ENCODE data around the gene ST8SIA6.

ST8SIA6 gene

GRCh38 chr10:17387861-17388503 lies 66.4 kb downstream of the ST8SIA6 start:
- Histone ChIP-seq H3K4me3 (ENCODE audit: low read length) (no peak overlapping the region), H3K36me3 (ENCODE audit: control insufficient read depth, insufficient read depth, low read length) (no peaks in the 10 kb centered on the region), H3K9me3 (ENCODE audit: control insufficient read depth, low read length) (no peaks in the 10 kb centered on the region), H3K27me3 (ENCODE audit: control insufficient read depth, insufficient read depth, low read length) (no peaks in the 10 kb centered on the region), H3K4me1 (ENCODE audit: control insufficient read depth, insufficient read depth, low read length) (no peaks in the 10 kb centered on the region), H3K9ac (ENCODE audit: low read length) (no peak overlapping the region)

DNA sequence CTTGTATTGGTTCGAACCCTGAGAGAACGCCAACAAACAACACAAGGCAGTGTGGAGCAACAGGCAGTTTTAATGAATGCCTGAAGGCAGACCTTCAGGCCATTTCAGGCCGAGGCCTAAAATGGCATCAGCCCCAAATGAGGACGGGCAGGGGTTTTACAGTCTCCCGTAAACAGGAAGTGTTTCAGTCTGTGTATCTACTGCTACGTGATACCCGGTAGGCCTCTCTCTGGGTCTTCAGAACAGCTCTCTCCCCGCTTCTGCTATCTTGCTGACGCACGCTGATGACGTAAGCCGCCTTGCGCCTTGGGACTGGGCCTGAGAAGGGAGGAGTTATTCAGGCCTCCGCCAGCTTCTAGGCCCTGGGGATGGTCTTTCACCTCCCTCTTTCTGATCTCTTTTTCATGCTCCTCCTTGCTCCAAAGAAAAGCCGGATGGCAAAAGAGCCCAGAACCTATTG lies 67.7 kb downstream of the ST8SIA6 start:
- no peaks in the 10 kb centered on the region for H3K4me1 ChIP-seq (ENCODE audit: control insufficient read depth, insufficient read depth, low read length)
- H3K4me3 ChIP-seq (ENCODE audit: low read length): no peak overlapping the region
- H3K9ac ChIP-seq (ENCODE audit: low read length): no peak overlapping the region
- H3K27me3 ChIP-seq (ENCODE audit: control insufficient read depth, insufficient read depth, low read length): no peaks in the 10 kb centered on the region
- no peaks in the 10 kb centered on the region for H3K9me3 ChIP-seq (ENCODE audit: control insufficient read depth, low read length)
- no peaks in the 10 kb centered on the region for H3K36me3 ChIP-seq (ENCODE audit: control insufficient read depth, insufficient read depth, low read length)

- Histone ChIP-seq H3K4me3 (ENCODE audit: low read length) (no peak overlapping the region), H3K27me3 (ENCODE audit: control insufficient read depth, insufficient read depth, low read length) (no peaks in the 10 kb centered on the region), H3K9me3 (ENCODE audit: control insufficient read depth, low read length) (no peaks in the 10 kb centered on the region), H3K36me3 (ENCODE audit: control insufficient read depth, insufficient read depth, low read length) (no peaks in the 10 kb centered on the region), H3K4me1 (ENCODE audit: control insufficient read depth, insufficient read depth, low read length) (no peaks in the 10 kb centered on the region), H3K9ac (ENCODE audit: low read length) (no peak overlapping the region)
Measured at GRCh38 chr10:17386021-17386420, 68.4 kb downstream of the ST8SIA6 start.

GRCh38 chr10:17385066-17385465 lies 69.3 kb downstream of the ST8SIA6 start:
- no peaks in the 10 kb centered on the region for H3K4me1 ChIP-seq (ENCODE audit: control insufficient read depth, insufficient read depth, low read length)

DNA sequence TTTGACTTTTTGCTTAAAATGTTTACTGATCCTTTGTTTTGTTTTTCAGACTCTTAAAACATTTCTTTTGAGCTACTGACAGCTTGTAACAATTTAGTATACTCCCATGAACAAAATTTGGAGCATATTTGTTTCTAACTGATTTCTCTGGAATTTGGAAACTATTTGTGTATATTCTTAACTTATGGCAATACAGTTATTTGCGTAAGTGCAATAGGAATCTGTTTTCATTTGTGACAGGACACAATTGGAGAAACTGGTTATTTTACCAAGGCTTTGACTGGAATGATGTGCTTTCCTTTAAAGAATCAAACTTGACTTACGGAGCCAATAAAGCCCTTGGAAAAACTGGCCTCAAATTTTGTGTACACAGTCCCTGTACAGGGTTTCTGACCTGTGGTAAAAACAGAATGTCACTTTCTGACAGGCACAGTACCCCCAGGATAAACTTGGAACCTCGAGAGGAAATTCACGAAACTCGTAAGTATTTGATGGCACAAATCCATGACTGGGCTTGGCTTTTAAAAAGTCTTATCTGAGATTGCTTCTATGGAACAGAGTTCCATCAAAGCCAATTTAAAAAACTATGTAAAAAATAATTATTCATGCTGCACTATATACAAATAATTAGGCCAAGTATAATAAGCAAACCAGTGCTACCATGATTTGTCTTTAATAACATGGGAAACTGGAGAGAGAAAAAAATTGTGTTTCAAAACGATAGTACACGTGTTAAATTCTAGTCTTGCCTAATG lies 70.4 kb downstream of the ST8SIA6 start:
- no peak overlapping the region for H3K9ac ChIP-seq (ENCODE audit: low read length)
- H3K27me3 ChIP-seq (ENCODE audit: control insufficient read depth, insufficient read depth, low read length): no peaks in the 10 kb centered on the region
- no peak overlapping the region for H3K4me3 ChIP-seq (ENCODE audit: low read length)
- H3K4me1 ChIP-seq (ENCODE audit: control insufficient read depth, insufficient read depth, low read length): no peaks in the 10 kb centered on the region
- H3K36me3 ChIP-seq (ENCODE audit: control insufficient read depth, insufficient read depth, low read length): no peaks in the 10 kb centered on the region
- no peaks in the 10 kb centered on the region for H3K9me3 ChIP-seq (ENCODE audit: control insufficient read depth, low read length)

More at GRCh38 chr10:17385066-17385465, 69.3 kb downstream of the ST8SIA6 start:
- Histone ChIP-seq H3K36me3 (ENCODE audit: control insufficient read depth, insufficient read depth, low read length) (no peaks in the 10 kb centered on the region), H3K9me3 (ENCODE audit: control insufficient read depth, low read length) (no peaks in the 10 kb centered on the region), H3K4me3 (ENCODE audit: low read length) (no peak overlapping the region), H3K27me3 (ENCODE audit: control insufficient read depth, insufficient read depth, low read length) (no peaks in the 10 kb centered on the region), H3K9ac (ENCODE audit: low read length) (no peak overlapping the region)

DNA sequence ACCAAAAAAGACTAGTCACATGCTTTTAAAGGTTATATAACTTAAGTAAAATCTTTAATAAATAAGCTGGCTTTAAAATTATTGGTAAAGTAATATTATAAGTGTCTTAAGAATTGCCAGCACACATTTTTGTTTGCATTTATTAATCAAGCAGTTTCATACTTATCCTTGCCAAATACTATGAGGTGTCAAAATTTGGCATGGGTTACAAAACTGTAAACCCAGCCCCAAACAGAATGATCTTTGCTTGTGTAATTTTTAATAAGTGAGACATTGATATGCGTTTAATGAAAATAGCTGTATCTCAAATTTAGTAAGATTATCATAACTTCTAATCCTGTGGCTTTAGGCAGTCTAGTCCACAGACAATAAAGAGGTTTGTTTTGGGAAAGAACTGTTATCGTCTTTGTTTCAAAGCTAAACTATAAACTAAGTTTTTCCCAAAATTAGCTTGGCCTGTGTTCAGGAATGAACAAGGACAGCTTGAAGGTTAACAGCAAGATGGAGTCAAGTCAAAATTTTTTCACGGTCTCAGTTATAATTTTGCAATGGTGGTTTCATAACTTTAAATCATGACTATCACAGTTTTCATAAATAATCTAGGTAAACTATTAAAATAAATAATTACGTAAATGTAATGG lies 72.8 kb downstream of the ST8SIA6 start:
- H3K4me1 ChIP-seq (ENCODE audit: control insufficient read depth, insufficient read depth, low read length): no peaks in the 10 kb centered on the region
- no peaks in the 10 kb centered on the region for H3K27me3 ChIP-seq (ENCODE audit: control insufficient read depth, insufficient read depth, low read length)
- H3K9me3 ChIP-seq (ENCODE audit: control insufficient read depth, low read length): no peaks in the 10 kb centered on the region
- no peaks in the 10 kb centered on the region for H3K36me3 ChIP-seq (ENCODE audit: control insufficient read depth, insufficient read depth, low read length)
- H3K4me3 ChIP-seq (ENCODE audit: low read length): no peak overlapping the region
- H3K9ac ChIP-seq (ENCODE audit: low read length): no peak overlapping the region

DNA sequence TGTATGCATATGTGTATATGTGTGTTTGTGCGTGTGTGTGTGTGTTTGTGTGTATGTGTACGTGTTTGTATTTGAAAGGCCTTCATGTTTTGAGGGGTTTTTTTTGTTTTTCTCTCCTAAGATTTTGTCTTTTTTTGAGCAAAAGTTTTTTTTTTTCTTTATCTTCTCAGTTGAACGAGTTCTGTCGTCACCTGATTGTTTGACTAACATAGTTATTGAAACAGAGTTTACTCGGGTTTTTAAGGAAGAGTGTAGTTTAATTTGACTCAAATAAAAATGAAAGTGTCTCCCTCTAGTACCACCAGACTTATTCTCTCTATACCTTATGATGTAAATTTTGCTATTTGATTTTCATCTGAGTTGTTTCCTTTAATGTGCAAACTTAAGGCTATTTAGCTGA lies 73.5 kb downstream of the ST8SIA6 start:
- H3K4me3 ChIP-seq (ENCODE audit: low read length): no peak overlapping the region
- no peaks in the 10 kb centered on the region for H3K36me3 ChIP-seq (ENCODE audit: control insufficient read depth, insufficient read depth, low read length)
- H3K4me1 ChIP-seq (ENCODE audit: control insufficient read depth, insufficient read depth, low read length): no peaks in the 10 kb centered on the region
- H3K27me3 ChIP-seq (ENCODE audit: control insufficient read depth, insufficient read depth, low read length): no peaks in the 10 kb centered on the region
- H3K9me3 ChIP-seq (ENCODE audit: control insufficient read depth, low read length): no peaks in the 10 kb centered on the region
- H3K9ac ChIP-seq (ENCODE audit: low read length): no peak overlapping the region

DNA sequence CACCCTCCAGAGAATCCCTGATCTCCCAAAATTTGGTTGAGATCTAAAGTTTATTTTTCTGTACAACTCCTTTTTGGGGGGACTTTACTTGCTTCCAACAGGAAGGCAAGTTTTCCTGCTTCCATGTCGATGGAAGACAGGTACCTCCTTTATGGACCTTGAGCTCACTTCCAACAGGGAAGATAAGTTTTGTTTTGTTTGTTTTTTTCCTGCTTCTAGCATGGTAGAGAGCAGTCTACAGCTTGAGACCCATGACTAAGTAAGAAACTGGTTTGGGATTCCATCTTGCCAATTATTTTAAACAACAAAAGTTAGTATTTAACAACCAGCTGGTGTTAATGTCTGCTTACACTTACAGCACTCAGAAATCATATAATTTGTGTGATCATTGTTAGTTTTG lies 74.4 kb downstream of the ST8SIA6 start:
- no peaks in the 10 kb centered on the region for H3K27me3 ChIP-seq (ENCODE audit: control insufficient read depth, insufficient read depth, low read length)
- H3K9ac ChIP-seq (ENCODE audit: low read length): no peak overlapping the region
- H3K36me3 ChIP-seq (ENCODE audit: control insufficient read depth, insufficient read depth, low read length): no peaks in the 10 kb centered on the region
- no peak overlapping the region for H3K4me3 ChIP-seq (ENCODE audit: low read length)
- no peaks in the 10 kb centered on the region for H3K4me1 ChIP-seq (ENCODE audit: control insufficient read depth, insufficient read depth, low read length)
- H3K9me3 ChIP-seq (ENCODE audit: control insufficient read depth, low read length): no peaks in the 10 kb centered on the region

DNA sequence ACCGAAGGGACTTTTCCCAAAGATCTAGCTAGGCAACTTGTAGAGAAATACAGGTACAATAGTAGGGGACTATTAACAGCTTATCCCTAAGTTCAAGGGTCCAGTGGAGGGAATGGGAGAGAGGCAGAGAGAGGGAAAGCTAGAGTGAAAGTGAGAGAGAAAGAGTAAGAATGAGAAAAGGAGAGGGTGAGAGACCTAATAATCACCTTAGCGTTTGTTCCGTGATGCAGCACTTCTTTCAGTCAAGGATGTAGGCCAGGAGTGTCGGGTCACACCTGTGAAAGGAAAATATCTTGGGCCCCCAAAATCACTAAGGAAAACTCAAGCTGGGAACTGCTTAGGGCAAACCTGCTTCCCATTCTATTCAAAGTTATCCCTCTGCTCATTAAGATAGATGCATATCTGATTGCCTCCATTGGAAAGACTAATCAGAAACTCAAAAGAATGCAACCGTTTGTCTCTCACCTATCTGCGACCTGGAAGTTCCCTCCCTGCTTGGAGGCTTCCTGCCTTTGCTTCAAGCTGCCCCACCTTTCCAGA lies 75.2 kb downstream of the ST8SIA6 start:
- no peaks in the 10 kb centered on the region for H3K4me1 ChIP-seq (ENCODE audit: control insufficient read depth, insufficient read depth, low read length)
- H3K9me3 ChIP-seq (ENCODE audit: control insufficient read depth, low read length): no peaks in the 10 kb centered on the region
- H3K4me3 ChIP-seq (ENCODE audit: low read length): no peak overlapping the region
- H3K27me3 ChIP-seq (ENCODE audit: control insufficient read depth, insufficient read depth, low read length): no peaks in the 10 kb centered on the region
- H3K36me3 ChIP-seq (ENCODE audit: control insufficient read depth, insufficient read depth, low read length): no peaks in the 10 kb centered on the region
- H3K9ac ChIP-seq (ENCODE audit: low read length): no peak overlapping the region

DNA sequence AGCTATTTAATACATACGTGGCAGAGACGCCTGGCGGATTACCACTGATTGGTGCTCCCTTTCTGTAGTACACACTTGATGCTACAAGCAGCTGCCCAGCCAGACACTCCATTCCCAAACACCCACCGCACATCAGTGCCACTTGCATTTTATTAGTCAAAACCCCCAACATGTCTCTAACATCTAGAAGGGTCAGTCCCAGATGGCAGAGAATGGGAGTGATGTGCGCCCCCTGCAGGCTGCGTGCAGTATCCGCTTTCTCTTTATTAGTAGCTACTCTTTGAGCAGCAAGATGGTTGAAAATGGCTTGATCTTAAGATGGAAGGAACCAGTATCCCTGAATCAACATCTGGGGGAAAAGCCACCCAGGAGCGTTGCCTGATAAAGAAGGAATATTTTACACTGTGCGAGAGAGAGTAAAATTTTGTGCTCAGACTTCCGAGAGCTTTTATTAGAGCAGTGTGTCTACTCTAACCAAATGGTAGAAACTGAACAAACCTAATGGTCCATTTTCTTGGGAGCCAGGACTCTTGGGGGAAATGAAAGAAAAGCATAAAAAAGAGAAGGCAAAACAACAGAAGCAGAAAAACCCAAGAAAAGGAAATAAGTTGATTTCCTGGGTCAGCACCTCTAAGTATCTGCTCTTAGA lies 78.3 kb downstream of the ST8SIA6 start:
- Histone ChIP-seq H3K9me3 (ENCODE audit: control insufficient read depth, low read length) (no peaks in the 10 kb centered on the region), H3K9ac (ENCODE audit: low read length) (no peak overlapping the region), H3K36me3 (ENCODE audit: control insufficient read depth, insufficient read depth, low read length) (no peaks in the 10 kb centered on the region), H3K4me3 (ENCODE audit: low read length) (no peak overlapping the region), H3K27me3 (ENCODE audit: control insufficient read depth, insufficient read depth, low read length) (no peaks in the 10 kb centered on the region), H3K4me1 (ENCODE audit: control insufficient read depth, insufficient read depth, low read length) (no peaks in the 10 kb centered on the region)

- no peaks in the 10 kb centered on the region for H3K36me3 ChIP-seq (ENCODE audit: control insufficient read depth, insufficient read depth, low read length)
- no peak overlapping the region for H3K4me3 ChIP-seq (ENCODE audit: low read length)
- no peak overlapping the region for H3K9ac ChIP-seq (ENCODE audit: low read length)
- H3K9me3 ChIP-seq (ENCODE audit: control insufficient read depth, low read length): no peaks in the 10 kb centered on the region
- no peaks in the 10 kb centered on the region for H3K4me1 ChIP-seq (ENCODE audit: control insufficient read depth, insufficient read depth, low read length)
- H3K27me3 ChIP-seq (ENCODE audit: control insufficient read depth, insufficient read depth, low read length): no peaks in the 10 kb centered on the region
Measured at GRCh38 chr10:17368708-17369272, 85.6 kb downstream of the ST8SIA6 start.

Measured in mucosa of stomach (tissue), 1 donor.